Panc1 (cell line): Measurements from ENCODE around the gene ZNF516. TPM values are rescaled to one million over a fixed set of nuclear protein-coding genes. Genes with fewer than 3 reads are reported as not detected.

Experiments
- ATAC-seq: fragments of 200-7000 bp; cut with Tn5 transposase; 2 replicates; pipeline ENCODE4 v1.9.1; 2020; ENCODE audit warnings: mild to moderate bottlenecking, moderate library complexity
- BruUV-seq: library from RNA; stranded (reverse); fragments of 400-500 nt; replicated peaks from 2 replicates; lab custom pipeline; 2021; lab: Mats Ljungman, UMichigan
- CTCF ChIA-PET: fragments of 300-600 bp; sonication (Branson Sonifier 250); formaldehyde crosslinking; loops from one replicate; lab custom pipeline; 2022; ENCODE audit warnings: antibody characterized with exemption; lab: Charles Lee
- POLR2A ChIA-PET: fragments of 300-600 bp; sonication (Branson Sonifier 250); formaldehyde crosslinking; loops from one replicate; lab custom pipeline; 2022; ENCODE audit warnings: antibody characterized with exemption; lab: Charles Lee
- DNase-seq: peaks from one replicate; pipeline ENCODE4 v3.0.0-alpha.2; 2010; ENCODE audit warnings: low read depth, low spot score
- H3K27ac ChIP-seq: 2 replicates; pipeline ENCODE4 v1.5.1; 2011; ENCODE audit warnings: mild to moderate bottlenecking, low read length, inconsistent platforms
- H3K27me3 ChIP-seq: fragments of 200-500 bp; sonication (Bioruptor generic); 2 replicates; pipeline ENCODE4 v1.6.0; 2014; ENCODE audit warnings: low read length, inconsistent platforms; ENCODE audit not compliant: control insufficient read depth, insufficient read depth
- H3K36me3 ChIP-seq: fragments of 200-500 bp; sonication (Bioruptor generic); 2 replicates; pipeline ENCODE4 v1.5.1; 2014; ENCODE audit warnings: inconsistent platforms, mild to moderate bottlenecking, low read length, moderate library complexity; ENCODE audit not compliant: control insufficient read depth, insufficient read depth
- H3K4me1 ChIP-seq: 2 replicates; pipeline ENCODE4 v1.5.1; 2011; ENCODE audit warnings: inconsistent platforms, mild to moderate bottlenecking, low read length, moderate library complexity; ENCODE audit not compliant: control insufficient read depth, insufficient read depth
- H3K4me3 ChIP-seq, 2 experiments: 2 replicates each; pipeline ENCODE4 v1.5.1; 2011 to 2012; ENCODE audit warnings: low read depth in 2 of 2, low read length in 2 of 2, mild to moderate bottlenecking in 2 of 2, inconsistent platforms in 1 of 2, moderate library complexity in 1 of 2
- H3K9me3 ChIP-seq: fragments of 200-500 bp; sonication (Bioruptor generic); 2 replicates; pipeline ENCODE4 v1.5.1; 2014; ENCODE audit warnings: low read depth, mild to moderate bottlenecking, inconsistent platforms, low read length, moderate library complexity; ENCODE audit not compliant: control insufficient read depth, insufficient read depth
- POLR2AphosphoS5 ChIP-seq: IDR thresholded peaks from 2 replicates; pipeline ENCODE4 v1.6.1; 2012; ENCODE audit warnings: mild to moderate bottlenecking, low read depth, low read length, moderate library complexity
- SIN3A ChIP-seq: IDR thresholded peaks from 2 replicates; pipeline ENCODE4 v1.6.1; 2012; ENCODE audit warnings: low read depth, mild to moderate bottlenecking, low read length, moderate library complexity, borderline replicate concordance; ENCODE audit not compliant: insufficient read depth
- TCF7L2 ChIP-seq: IDR thresholded peaks from 2 replicates; pipeline ENCODE4 v1.6.1; 2011; ENCODE audit warnings: mild to moderate bottlenecking, low read depth, low read length, inconsistent platforms
- in situ Hi-C: cut with HindIII; loops from 2 replicates; pipeline ENCODE4 v1.10.0; 2016; ENCODE audit warnings: low sequenced_read_pairs, low pct_unique_long_range_greater_than_20kb
- intact Hi-C: fragments of 100-400 bp; cut with micrococcal nuclease; formaldehyde crosslinking; loops from one replicate; pipeline ENCODE4 v1.10.0; 2022; ENCODE audit not compliant: unreplicated experiment
- total RNA-seq: library from RNA; stranded (reverse); gene quantifications from one replicate; pipeline ENCODE4 v1.2.1, GENCODE V29; 2021; ENCODE audit not compliant: unreplicated experiment
- TF ChIP-seq, protein P1 (sequence below), 2 experiments: IDR thresholded peaks; 2 replicates each; pipeline ENCODE4 v1.6.1; 2011 to 2012; ENCODE audit warnings: low read depth in 2 of 2, control low read depth in 1 of 2, low read length in 1 of 2, mild to moderate bottlenecking in 1 of 2, moderate library complexity in 1 of 2; ENCODE audit not compliant: insufficient read depth in 1 of 2
- TF ChIP-seq, protein P2 (sequence below): fragments of 450-650 bp; IDR thresholded peaks from 2 replicates; pipeline ENCODE4 v1.5.1; 2017; ENCODE audit warnings: mild to moderate bottlenecking

ZNF516 gene
- total RNA-seq, 1 experiment from 2014 or later: 28.6 TPM

DNA sequence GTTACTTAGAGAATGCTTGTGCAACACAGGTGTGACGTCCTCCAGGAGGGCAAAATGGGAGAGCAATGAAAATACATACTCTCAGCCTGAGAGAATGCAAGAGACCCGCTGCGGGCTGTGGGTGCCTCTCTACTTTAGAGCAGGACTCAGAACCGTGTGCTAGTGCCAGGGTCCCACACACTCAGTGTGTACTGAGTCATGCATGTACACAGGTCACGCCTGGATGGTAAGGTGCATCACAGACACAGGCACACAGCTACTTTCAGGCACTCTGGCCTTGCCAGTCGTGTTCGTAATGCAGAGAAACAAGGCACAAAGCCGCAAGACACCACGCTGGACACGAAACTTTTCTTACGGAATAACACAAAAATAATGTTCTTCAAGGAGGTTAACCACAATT is 125.3 kb downstream of the ZNF516 start:
- ChIA-PET CTCF (no interaction called here), POLR2A (no interaction called here)
- no peak for DNase-seq
- intact Hi-C loops (no loop called here), in situ Hi-C loops (no loop called here)
- Histone ChIP-seq H3K9me3 (no peaks in the 10 kb centered on the region), H3K27me3 (no peaks in the 10 kb centered on the region), H3K4me3 (no peak overlapping the region), H3K36me3 (no peaks in the 10 kb centered on the region), H3K4me1 (no peaks in the 10 kb centered on the region), H3K27ac (no peak overlapping the region)
- TF ChIP-seq, protein P1, sequence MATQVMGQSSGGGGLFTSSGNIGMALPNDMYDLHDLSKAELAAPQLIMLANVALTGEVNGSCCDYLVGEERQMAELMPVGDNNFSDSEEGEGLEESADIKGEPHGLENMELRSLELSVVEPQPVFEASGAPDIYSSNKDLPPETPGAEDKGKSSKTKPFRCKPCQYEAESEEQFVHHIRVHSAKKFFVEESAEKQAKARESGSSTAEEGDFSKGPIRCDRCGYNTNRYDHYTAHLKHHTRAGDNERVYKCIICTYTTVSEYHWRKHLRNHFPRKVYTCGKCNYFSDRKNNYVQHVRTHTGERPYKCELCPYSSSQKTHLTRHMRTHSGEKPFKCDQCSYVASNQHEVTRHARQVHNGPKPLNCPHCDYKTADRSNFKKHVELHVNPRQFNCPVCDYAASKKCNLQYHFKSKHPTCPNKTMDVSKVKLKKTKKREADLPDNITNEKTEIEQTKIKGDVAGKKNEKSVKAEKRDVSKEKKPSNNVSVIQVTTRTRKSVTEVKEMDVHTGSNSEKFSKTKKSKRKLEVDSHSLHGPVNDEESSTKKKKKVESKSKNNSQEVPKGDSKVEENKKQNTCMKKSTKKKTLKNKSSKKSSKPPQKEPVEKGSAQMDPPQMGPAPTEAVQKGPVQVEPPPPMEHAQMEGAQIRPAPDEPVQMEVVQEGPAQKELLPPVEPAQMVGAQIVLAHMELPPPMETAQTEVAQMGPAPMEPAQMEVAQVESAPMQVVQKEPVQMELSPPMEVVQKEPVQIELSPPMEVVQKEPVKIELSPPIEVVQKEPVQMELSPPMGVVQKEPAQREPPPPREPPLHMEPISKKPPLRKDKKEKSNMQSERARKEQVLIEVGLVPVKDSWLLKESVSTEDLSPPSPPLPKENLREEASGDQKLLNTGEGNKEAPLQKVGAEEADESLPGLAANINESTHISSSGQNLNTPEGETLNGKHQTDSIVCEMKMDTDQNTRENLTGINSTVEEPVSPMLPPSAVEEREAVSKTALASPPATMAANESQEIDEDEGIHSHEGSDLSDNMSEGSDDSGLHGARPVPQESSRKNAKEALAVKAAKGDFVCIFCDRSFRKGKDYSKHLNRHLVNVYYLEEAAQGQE (IDR thresholded peaks at IDR 0.05; ENCODE audit: insufficient read depth in 1 of 2, low read depth in 2 of 2, low read length in 1 of 2): no peak
- TF ChIP-seq SIN3A (no peak), POLR2AphosphoS5 (no peak)
- no TSS peak for BruUV-seq
- peak; percentile 48; the same call in 1 of the 2 replicates for ATAC-seq

DNA sequence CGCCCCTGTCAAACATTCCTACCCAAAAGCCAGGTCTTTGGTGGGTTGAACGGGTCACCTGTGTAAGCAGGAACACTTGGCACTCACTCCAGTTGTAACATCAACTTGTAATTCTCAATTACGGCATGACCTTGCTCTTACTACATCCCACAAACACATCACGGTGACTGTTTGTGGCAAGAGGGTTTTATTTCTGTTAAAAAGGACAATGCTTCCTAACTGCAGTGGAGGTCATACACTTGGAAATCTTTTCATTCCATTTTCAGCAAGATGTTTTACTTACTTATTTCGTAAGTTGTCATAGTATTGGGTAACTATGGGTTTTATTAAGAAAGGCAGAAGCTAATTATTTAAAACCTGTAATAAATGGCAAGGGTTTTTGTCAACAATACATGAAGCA is 126.1 kb downstream of the ZNF516 start:
- no peak for TF ChIP-seq POLR2AphosphoS5
- TF ChIP-seq, protein P2, sequence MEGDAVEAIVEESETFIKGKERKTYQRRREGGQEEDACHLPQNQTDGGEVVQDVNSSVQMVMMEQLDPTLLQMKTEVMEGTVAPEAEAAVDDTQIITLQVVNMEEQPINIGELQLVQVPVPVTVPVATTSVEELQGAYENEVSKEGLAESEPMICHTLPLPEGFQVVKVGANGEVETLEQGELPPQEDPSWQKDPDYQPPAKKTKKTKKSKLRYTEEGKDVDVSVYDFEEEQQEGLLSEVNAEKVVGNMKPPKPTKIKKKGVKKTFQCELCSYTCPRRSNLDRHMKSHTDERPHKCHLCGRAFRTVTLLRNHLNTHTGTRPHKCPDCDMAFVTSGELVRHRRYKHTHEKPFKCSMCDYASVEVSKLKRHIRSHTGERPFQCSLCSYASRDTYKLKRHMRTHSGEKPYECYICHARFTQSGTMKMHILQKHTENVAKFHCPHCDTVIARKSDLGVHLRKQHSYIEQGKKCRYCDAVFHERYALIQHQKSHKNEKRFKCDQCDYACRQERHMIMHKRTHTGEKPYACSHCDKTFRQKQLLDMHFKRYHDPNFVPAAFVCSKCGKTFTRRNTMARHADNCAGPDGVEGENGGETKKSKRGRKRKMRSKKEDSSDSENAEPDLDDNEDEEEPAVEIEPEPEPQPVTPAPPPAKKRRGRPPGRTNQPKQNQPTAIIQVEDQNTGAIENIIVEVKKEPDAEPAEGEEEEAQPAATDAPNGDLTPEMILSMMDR: no peak
- no peak for TF ChIP-seq TCF7L2
- TF ChIP-seq, protein P1 (IDR thresholded peaks at IDR 0.05; ENCODE audit: insufficient read depth in 1 of 2, low read depth in 2 of 2, low read length in 1 of 2): no peak
- TF ChIP-seq SIN3A: no peak
- ATAC-seq: no peak
- BruUV-seq: no TSS peak
- Histone ChIP-seq H3K4me3 (no peak overlapping the region), H3K9me3 (no peaks in the 10 kb centered on the region), H3K27me3 (no peaks in the 10 kb centered on the region), H3K36me3 (no peaks in the 10 kb centered on the region), H3K4me1 (no peaks in the 10 kb centered on the region), H3K27ac (no peak overlapping the region)
- in situ Hi-C loops: no loop called here
- no peak for DNase-seq
- POLR2A ChIA-PET: no interaction called here
- intact Hi-C loops: no loop called here
- CTCF ChIA-PET: no interaction called here
